SU-DHL-6 (cell line): ENCODE data around the gene IVNS1ABP.

ENCODE experiments used
- H2AFZ ChIP-seq: fragments of 200-600 bp; sonication (generic); 2 replicates; pipeline ENCODE4 v1.6.1; 2014; ENCODE audit warnings: low read depth, mild to moderate bottlenecking, moderate library complexity, mixed read lengths, antibody characterized with exemption, low read length; ENCODE audit not compliant: severe bottlenecking
- H3F3A ChIP-seq: fragments of 200-600 bp; shearing (Covaris generic); 2 replicates; pipeline ENCODE4 v1.6.0; 2016; ENCODE audit warnings: antibody characterized with exemption, mild to moderate bottlenecking; ENCODE audit not compliant: insufficient read depth
- H3K27ac ChIP-seq: fragments of 200-600 bp; sonication (generic); 2 replicates; pipeline ENCODE4 v1.5.1; 2016; ENCODE audit warnings: low read depth, mild to moderate bottlenecking, low read length, moderate library complexity, mixed read lengths
- H3K27me3 ChIP-seq: fragments of 200-600 bp; sonication (generic), shearing (Covaris generic); 2 replicates; pipeline ENCODE4 v1.6.0; 2014; ENCODE audit warnings: mild to moderate bottlenecking, low read length
- H3K36me3 ChIP-seq: fragments of 200-600 bp; sonication (generic); 2 replicates; pipeline ENCODE4 v1.6.1; 2014; ENCODE audit warnings: mild to moderate bottlenecking, low read length, mixed read lengths
- H3K4me2 ChIP-seq: fragments of 300-600, 200-600 bp; shearing (Covaris generic), sonication (generic); 2 replicates; pipeline ENCODE4 v1.6.0; 2014; ENCODE audit warnings: low read length, low read depth, mild to moderate bottlenecking; ENCODE audit not compliant: poor library complexity, severe bottlenecking
- H3K4me3 ChIP-seq: fragments of 200-600 bp; sonication (generic); 2 replicates; pipeline ENCODE4 v1.5.1; 2014; ENCODE audit warnings: antibody characterized with exemption, low read length, mild to moderate bottlenecking, mixed read lengths; ENCODE audit not compliant: insufficient read depth, poor library complexity, severe bottlenecking
- H3K79me2 ChIP-seq: fragments of 200-600 bp; sonication (generic); 2 replicates; pipeline ENCODE4 v1.6.1; 2014; ENCODE audit warnings: mild to moderate bottlenecking, low read length, moderate library complexity; ENCODE audit not compliant: insufficient read depth
- H3K9ac ChIP-seq: fragments of 200-600 bp; sonication (generic); 2 replicates; pipeline ENCODE4 v1.7.0; 2014; ENCODE audit warnings: mild to moderate bottlenecking, low read length
- H3K9me2 ChIP-seq: fragments of 200-600 bp; sonication (generic); replicated peaks from 2 replicates; pipeline ENCODE4 v1.6.1; 2014; ENCODE audit warnings: low read length; ENCODE audit not compliant: insufficient read depth
- H3K9me3 ChIP-seq: fragments of 200-600 bp; sonication (generic); 2 replicates; pipeline ENCODE4 v1.6.1; 2014; ENCODE audit warnings: low read length, mixed read lengths; ENCODE audit not compliant: insufficient read depth
- H4K20me1 ChIP-seq: fragments of 200-600 bp; sonication (generic); 2 replicates; pipeline ENCODE4 v1.6.1; 2014; ENCODE audit warnings: low read depth, mild to moderate bottlenecking, antibody characterized with exemption, low read length, moderate library complexity, mixed read lengths
- CTCF ChIP-seq: fragments of 200-600 bp; sonication (generic); IDR thresholded peaks from one replicate; pipeline ENCODE4 v1.5.1; 2017; ENCODE audit warnings: antibody characterized with exemption, mild to moderate bottlenecking, low read length, moderate library complexity; ENCODE audit not compliant: insufficient read depth, poor library complexity, severe bottlenecking
- EZH2phosphoT487 ChIP-seq: fragments of 200-600 bp; sonication (generic), shearing (Covaris generic); conservative IDR thresholded peaks from 2 replicates; pipeline ENCODE4 v1.6.1; 2018; ENCODE audit warnings: mild to moderate bottlenecking, antibody characterized with exemption, low read length, moderate library complexity, mixed read lengths

IVNS1ABP gene

GRCh38 chr1:185318431-185319138 is 1.5 kb upstream of the IVNS1ABP start:
- Histone ChIP-seq H3K79me2 (peaks cover 34% of the 10 kb centered on the region), H3K27ac (peak overlapping the region; percentile 89), H4K20me1 (peaks cover 24% of the 10 kb centered on the region), H3K27me3 (no peaks in the 10 kb centered on the region), H3K4me3 (no peak overlapping the region), H3K4me2 (peak overlapping the region; percentile 99), H3K9ac (peak overlapping the region; percentile 100), H3K9me3 (no peaks in the 10 kb centered on the region), H2AFZ (no peak overlapping the region), H3F3A (peaks cover 9% of the 10 kb centered on the region), H3K36me3 (no peaks in the 10 kb centered on the region), H3K9me2 (no peaks in the 10 kb centered on the region)
- TF ChIP-seq EZH2phosphoT487 (no peak), CTCF (no peak)

DNA sequence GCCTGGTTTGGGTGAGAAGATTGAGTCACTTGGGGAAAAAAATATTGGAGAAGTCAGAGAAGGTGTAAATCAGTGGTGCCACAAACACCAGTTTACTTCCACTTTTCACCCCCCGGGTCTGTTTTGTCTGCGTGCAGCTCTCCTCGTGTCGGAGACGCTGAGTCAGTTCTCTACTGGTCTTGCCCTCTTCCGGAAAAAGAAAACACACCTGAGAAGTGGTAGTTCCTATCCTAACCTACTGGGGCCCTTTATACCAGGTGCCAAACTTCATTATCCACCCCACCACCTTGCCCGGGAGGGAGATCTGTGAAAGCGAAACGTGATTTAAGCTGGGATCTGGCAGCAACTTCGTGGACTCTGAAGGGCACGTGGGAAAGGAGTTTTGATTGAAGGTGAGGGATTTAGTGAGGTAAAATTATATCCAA is 855 bp upstream of the IVNS1ABP start:
- peaks cover 41% of the 10 kb centered on the region for H3K79me2 ChIP-seq
- no peaks in the 10 kb centered on the region for H3K9me3 ChIP-seq
- H3K27ac ChIP-seq, result peak overlapping the region; percentile 89
- TF ChIP-seq EZH2phosphoT487, result no peak
- no peak for TF ChIP-seq CTCF
- H2AFZ ChIP-seq, result peak overlapping the region; percentile 98
- peak overlapping the region; percentile 72 for H3K4me3 ChIP-seq
- H3K36me3 ChIP-seq, result no peaks in the 10 kb centered on the region
- H4K20me1 ChIP-seq, result peaks cover 31% of the 10 kb centered on the region
- H3K9ac ChIP-seq, result peak overlapping the region; percentile 100
- H3K4me2 ChIP-seq, result peak overlapping the region; percentile 99
- no peaks in the 10 kb centered on the region for H3K27me3 ChIP-seq
- no peaks in the 10 kb centered on the region for H3K9me2 ChIP-seq
- peaks cover 9% of the 10 kb centered on the region for H3F3A ChIP-seq

- peaks cover 56% of the 10 kb centered on the region for H3K79me2 ChIP-seq
- H3K4me3 ChIP-seq, result peak overlapping the region; percentile 95
- peak overlapping the region; percentile 56 for H2AFZ ChIP-seq
- peaks cover 41% of the 10 kb centered on the region for H4K20me1 ChIP-seq
- peaks cover under 1% of the 10 kb centered on the region; the same call in 1 of the 2 replicates for H3K36me3 ChIP-seq
- H3K9me2 ChIP-seq, result no peaks in the 10 kb centered on the region
- H3K27me3 ChIP-seq, result no peaks in the 10 kb centered on the region
- H3F3A ChIP-seq, result peaks cover 9% of the 10 kb centered on the region
- H3K9me3 ChIP-seq, result no peaks in the 10 kb centered on the region
- H3K27ac ChIP-seq, result peak overlapping the region; percentile 85
- TF ChIP-seq CTCF, result no peak
- TF ChIP-seq EZH2phosphoT487, result no peak
- H3K9ac ChIP-seq, result peak overlapping the region; percentile 100
- peak overlapping the region; percentile 92 for H3K4me2 ChIP-seq
Measured at GRCh38 chr1:185316163-185317033, 645 bp downstream of the IVNS1ABP start.
